ENCODE results near the gene UFSP1. TPM values are rescaled to one million over a fixed set of nuclear protein-coding genes. Genes with fewer than 3 reads are reported as not detected.

Gene UFSP1
- total RNA-seq, 4 donors from 2014 or later, result 2.0 to 7.1 (median 4.0) TPM

DNA sequence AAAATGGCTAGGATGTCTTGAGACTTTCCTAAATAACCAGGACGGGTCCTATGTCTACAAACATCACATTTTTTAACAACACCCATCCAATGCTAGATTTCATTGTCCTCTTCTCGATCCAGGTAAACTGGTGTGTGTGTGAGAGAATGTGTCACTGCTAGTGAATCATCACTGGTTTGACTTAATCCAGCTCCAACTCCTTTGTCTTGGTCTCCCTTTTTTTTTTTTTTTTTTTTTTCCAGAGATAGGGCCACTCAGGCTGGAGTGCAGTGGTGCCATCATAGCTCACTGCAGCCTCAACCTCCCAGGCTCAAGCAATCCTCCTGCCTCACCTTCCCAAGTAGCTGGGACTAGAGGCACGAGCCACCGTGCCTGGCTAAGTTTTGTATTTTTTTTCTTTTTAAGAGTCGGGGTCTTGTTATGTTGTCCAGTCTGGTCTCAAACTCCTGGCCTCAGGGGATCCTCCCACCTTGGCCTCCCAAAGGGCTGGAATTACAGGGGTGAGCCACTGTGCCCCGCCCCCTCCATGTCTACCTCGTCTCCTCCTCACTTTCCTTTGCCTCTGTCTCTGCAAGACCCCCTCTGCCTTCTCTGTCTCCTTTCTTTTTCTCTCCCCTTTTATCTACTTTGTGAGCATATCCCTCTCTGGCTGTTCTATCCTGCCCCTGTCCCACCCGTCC is 2.2 kb upstream of the UFSP1 start:
- intact Hi-C loops (cut with DNase I; ENCODE audit: low total_unique reads), result loop anchor here (10.0 kb wide), 1 partner anchor 353 kb away; the partner anchor contains the start of gene FIS1
- DNase-seq (no peak), ATAC-seq (no peak)
- no peaks in the 10 kb centered on the region for H3K9me3 ChIP-seq
- H3K4me1 ChIP-seq, result peaks cover 32 to 64% of the 10 kb centered on the region in 2 donors
- H3K36me3 ChIP-seq, result peaks cover 0 to 19% of the 10 kb centered on the region in 2 donors
- TF ChIP-seq, protein P1, sequence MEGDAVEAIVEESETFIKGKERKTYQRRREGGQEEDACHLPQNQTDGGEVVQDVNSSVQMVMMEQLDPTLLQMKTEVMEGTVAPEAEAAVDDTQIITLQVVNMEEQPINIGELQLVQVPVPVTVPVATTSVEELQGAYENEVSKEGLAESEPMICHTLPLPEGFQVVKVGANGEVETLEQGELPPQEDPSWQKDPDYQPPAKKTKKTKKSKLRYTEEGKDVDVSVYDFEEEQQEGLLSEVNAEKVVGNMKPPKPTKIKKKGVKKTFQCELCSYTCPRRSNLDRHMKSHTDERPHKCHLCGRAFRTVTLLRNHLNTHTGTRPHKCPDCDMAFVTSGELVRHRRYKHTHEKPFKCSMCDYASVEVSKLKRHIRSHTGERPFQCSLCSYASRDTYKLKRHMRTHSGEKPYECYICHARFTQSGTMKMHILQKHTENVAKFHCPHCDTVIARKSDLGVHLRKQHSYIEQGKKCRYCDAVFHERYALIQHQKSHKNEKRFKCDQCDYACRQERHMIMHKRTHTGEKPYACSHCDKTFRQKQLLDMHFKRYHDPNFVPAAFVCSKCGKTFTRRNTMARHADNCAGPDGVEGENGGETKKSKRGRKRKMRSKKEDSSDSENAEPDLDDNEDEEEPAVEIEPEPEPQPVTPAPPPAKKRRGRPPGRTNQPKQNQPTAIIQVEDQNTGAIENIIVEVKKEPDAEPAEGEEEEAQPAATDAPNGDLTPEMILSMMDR (IDR thresholded peaks at IDR 0.05 in 4 of 5, conservative IDR thresholded peaks at IDR 0.05 in 1 of 5), result no peak
- TF ChIP-seq POLR2A (IDR thresholded peaks at IDR 0.05), result no peak
- in situ Hi-C loops (cut with MboI; ENCODE audit: low sequenced_read_pairs in 4 of 4), result loop anchor here in 1 of 4 donors (5.0 kb wide), 1 partner anchor 166 kb away; no protein-coding TSS in a partner anchor
- H3K4me3 ChIP-seq, result no peak overlapping the region
- peak overlapping the region; percentile 95 to 99 (median 97) for H3K27ac ChIP-seq
- peaks cover 0 to 6% (median 0%) of the 10 kb centered on the region in 3 donors for H3K27me3 ChIP-seq

DNA sequence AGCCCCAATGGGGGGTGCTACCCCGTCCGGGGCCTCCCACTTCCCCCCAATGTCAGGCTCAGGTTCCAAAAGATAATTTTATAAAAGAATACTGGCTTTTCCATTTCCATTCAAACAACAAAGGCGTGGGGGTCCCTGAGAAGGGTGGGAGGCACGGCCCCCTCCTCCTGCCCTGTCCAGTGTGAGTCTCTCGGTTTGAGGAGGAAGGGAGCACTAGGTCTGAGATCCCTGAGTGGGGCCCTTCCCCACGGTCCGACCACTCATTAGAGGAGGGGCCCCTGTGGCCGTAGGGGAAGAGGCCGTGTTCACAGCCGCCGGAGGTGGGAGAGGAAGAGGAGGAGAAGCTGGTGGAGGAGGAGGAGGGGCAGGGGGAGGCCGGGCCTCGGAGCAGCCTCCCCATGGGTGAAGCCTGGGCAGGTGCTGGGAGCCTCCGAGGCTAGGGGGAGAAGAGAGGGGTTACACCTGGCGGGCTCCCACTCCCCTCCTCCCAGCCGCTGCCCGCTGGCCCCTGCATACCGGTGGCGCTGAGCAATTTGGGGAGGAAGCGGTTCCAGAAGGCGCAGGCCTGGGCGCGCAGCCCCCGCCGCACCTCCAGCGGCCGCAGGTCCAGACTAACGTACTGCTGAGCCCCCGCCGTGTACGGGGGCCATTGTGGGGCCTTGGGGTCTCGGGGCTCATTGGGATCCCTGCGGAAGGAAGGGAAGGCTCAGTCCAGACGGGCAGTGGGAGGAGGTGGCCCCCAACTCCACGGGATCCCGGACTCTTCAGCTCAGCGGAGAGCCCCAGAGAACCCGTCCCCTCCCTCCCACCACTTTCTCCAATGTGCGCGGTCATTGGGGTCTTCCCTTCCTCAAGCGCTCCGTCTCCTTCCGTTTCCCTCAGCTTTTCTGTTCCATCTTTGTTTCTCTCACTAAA is 1.4 kb upstream of the UFSP1 start:
- TF ChIP-seq, protein P1 (IDR thresholded peaks at IDR 0.05 in 4 of 5, conservative IDR thresholded peaks at IDR 0.05 in 1 of 5), result no peak
- no peak for TF ChIP-seq POLR2A (IDR thresholded peaks at IDR 0.05)
- Histone ChIP-seq H3K36me3 (peaks cover 0 to 27% of the 10 kb centered on the region in 2 donors), H3K4me1 (peaks cover 32 to 56% of the 10 kb centered on the region in 2 donors), H3K27me3 (peaks cover 0 to 6% (median 0%) of the 10 kb centered on the region in 3 donors), H3K27ac (peak overlapping the region; percentile 95 to 99 (median 97)), H3K9me3 (no peaks in the 10 kb centered on the region), H3K4me3 (peak overlapping the region; percentile 69 to 89 (median 85))
- intact Hi-C loops (cut with DNase I; ENCODE audit: low total_unique reads) (loop anchor here (10.0 kb wide), 1 partner anchor 354 kb away; the partner anchor contains the start of gene FIS1), in situ Hi-C loops (cut with MboI; ENCODE audit: low sequenced_read_pairs in 4 of 4) (loop anchor here in 1 of 4 donors (5.0 kb wide), 1 partner anchor 166 kb away; no protein-coding TSS in a partner anchor)
- ATAC-seq, result no peak
- no peak for DNase-seq

DNA sequence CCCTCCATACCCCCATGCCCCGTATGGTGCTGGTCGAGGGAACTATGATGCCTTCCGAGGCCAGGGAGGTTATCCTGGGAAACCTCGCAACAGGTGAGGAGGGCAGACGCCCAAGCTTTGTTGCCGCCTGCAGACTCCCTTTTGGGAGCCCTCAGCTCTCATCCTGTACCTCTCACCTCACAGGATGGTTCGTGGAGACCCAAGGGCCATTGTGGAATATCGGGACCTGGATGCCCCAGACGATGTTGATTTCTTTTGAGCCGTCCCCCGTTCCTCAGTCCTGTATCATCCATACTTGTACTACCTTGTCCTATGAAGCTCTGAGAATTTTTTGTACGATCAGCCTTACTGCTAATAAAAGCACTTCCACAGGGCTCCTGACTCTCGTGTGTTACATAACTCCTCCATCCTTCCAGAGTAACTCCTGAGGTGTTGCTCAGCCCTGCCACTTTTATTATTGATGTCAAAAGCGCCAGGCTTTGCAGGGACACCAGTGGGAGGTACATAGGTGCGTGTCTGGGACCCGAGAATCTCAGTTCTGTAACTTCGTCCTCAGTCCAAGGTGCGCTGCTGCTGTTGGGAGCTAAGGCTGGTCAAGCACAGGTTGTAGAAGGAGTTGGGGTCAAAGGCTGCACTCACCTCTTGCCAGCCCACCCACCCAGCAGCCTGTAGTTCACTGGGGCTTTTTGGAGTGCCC is 1.1 kb downstream of the UFSP1 start:
- Histone ChIP-seq H3K9me3 (no peaks in the 10 kb centered on the region), H3K36me3 (peaks cover 0 to 52% of the 10 kb centered on the region in 2 donors), H3K4me3 (peak overlapping the region; percentile 69 to 89 (median 85)), H3K27me3 (no peaks in the 10 kb centered on the region), H3K4me1 (peaks cover 19 to 33% of the 10 kb centered on the region in 2 donors), H3K27ac (peak overlapping the region; percentile 95 to 99 (median 97))
- TF ChIP-seq, protein P1 (IDR thresholded peaks at IDR 0.05 in 4 of 5, conservative IDR thresholded peaks at IDR 0.05 in 1 of 5), result no peak
- TF ChIP-seq POLR2A (IDR thresholded peaks at IDR 0.05), result no peak
- no peak for ATAC-seq
- intact Hi-C loops (cut with DNase I; ENCODE audit: low total_unique reads), result no loop called here
- DNase-seq, result no peak
- in situ Hi-C loops (cut with MboI; ENCODE audit: low sequenced_read_pairs in 4 of 4), result no loop called here

DNA sequence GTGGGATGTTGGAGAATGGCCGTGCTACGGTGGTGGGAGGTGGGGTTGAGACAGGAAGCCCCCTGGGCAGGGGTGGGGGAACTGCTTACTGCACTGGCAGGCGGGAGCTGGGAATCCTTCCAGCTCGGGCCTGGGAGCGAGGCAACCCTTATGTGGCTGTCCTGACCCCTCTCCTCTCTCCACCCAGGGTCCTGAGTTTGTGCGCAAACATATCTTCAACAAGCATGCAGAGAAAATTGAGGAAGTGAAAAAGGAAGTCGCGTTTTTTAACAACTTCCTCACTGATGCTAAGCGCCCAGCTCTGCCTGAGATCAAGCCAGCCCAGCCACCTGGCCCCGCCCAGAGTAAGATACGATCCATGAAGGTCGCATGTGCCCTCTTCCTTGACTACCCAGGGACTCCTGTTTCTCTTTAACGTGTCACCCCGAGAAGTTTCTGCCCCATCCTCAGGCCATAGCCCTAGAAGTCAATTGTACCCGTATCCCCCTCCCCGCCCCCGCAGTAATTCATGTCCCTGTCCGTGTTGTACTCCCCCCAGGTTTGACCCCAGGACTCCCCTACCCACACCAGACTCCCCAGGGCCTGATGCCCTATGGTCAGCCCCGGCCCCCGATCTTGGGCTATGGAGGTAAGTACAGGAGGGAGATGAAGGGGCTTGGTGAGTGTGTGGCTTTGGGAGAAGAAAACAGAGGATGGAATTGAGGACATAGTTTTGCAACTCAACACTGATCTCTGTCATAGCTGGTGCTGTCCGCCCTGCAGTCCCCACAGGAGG is 1.8 kb downstream of the UFSP1 start:
- Histone ChIP-seq H3K27me3 (no peaks in the 10 kb centered on the region), H3K27ac (peak overlapping the region; percentile 48 to 99 (median 96)), H3K4me3 (no peak overlapping the region), H3K4me1 (peaks cover 14 to 30% of the 10 kb centered on the region in 2 donors), H3K9me3 (no peaks in the 10 kb centered on the region), H3K36me3 (peaks cover 0 to 59% of the 10 kb centered on the region in 2 donors)
- intact Hi-C loops (cut with DNase I; ENCODE audit: low total_unique reads) (no loop called here), in situ Hi-C loops (cut with MboI; ENCODE audit: low sequenced_read_pairs in 4 of 4) (no loop called here)
- ATAC-seq, result no peak
- no peak for TF ChIP-seq POLR2A (IDR thresholded peaks at IDR 0.05)
- TF ChIP-seq, protein P1 (IDR thresholded peaks at IDR 0.05 in 4 of 5, conservative IDR thresholded peaks at IDR 0.05 in 1 of 5), result no peak
- no peak for DNase-seq

Measured in gastrocnemius medialis (tissue), 4 donors.